GM23338 (cell line): Measurements from ENCODE around the gene ELP2. TPM values are rescaled to one million over a fixed set of nuclear protein-coding genes. Genes with fewer than 3 reads are reported as not detected.

Source experiments
- ATAC-seq: fragments of 200-7000 bp; cut with Tn5 transposase; 3 replicates; pipeline ENCODE4 v1.9.1; 2020
- DNase-seq: peaks from one replicate; pipeline ENCODE4 v3.0.0-alpha.2; 2015; ENCODE audit warnings: low spot score
- H2AFZ ChIP-seq: fragments of 200-600 bp; sonication (generic); 2 replicates; pipeline ENCODE4 v1.8.0; 2016; ENCODE audit warnings: antibody characterized with exemption, mild to moderate bottlenecking, moderate library complexity
- H3F3A ChIP-seq: fragments of 200-600 bp; sonication (generic); replicated peaks from 2 replicates; pipeline ENCODE4 v1.8.0; 2017; ENCODE audit warnings: antibody characterized with exemption, mixed run types, low read depth
- H3K27ac ChIP-seq: fragments of 200-600 bp; sonication (generic); 2 replicates; pipeline ENCODE4 v1.6.1; 2016; ENCODE audit warnings: low read depth
- H3K27me3 ChIP-seq: fragments of 200-600 bp; sonication (generic); 2 replicates; pipeline ENCODE4 v1.8.0; 2016; ENCODE audit warnings: mild to moderate bottlenecking, mixed run types, moderate library complexity; ENCODE audit not compliant: insufficient read depth
- H3K36me3 ChIP-seq: fragments of 200-600 bp; sonication (generic); 2 replicates; pipeline ENCODE4 v1.8.0; 2016; ENCODE audit warnings: mild to moderate bottlenecking; ENCODE audit not compliant: insufficient read depth
- H3K4me1 ChIP-seq: fragments of 200-600 bp; sonication (generic); 2 replicates; pipeline ENCODE4 v1.8.0; 2016; ENCODE audit warnings: mild to moderate bottlenecking, moderate library complexity; ENCODE audit not compliant: insufficient read depth
- H3K4me2 ChIP-seq: fragments of 200-600 bp; sonication (generic); 2 replicates; pipeline ENCODE4 v1.7.1; 2017; ENCODE audit warnings: mixed run types
- H3K4me3 ChIP-seq: fragments of 200-600 bp; sonication (generic); 2 replicates; pipeline ENCODE4 v1.6.1; 2016; ENCODE audit warnings: mixed run types
- H3K79me2 ChIP-seq: fragments of 200-600 bp; sonication (generic); replicated peaks from 2 replicates; pipeline ENCODE4 v1.8.0; 2017; ENCODE audit warnings: mild to moderate bottlenecking; ENCODE audit not compliant: insufficient read depth
- H3K9me2 ChIP-seq: fragments of 200-600 bp; sonication (generic); 2 replicates; pipeline ENCODE4 v1.8.0; 2017; ENCODE audit not compliant: insufficient read depth
- H4K20me1 ChIP-seq: fragments of 200-600 bp; sonication (generic); replicated peaks from 2 replicates; pipeline ENCODE4 v1.8.0; 2017; ENCODE audit warnings: mild to moderate bottlenecking; ENCODE audit not compliant: insufficient read depth
- H3K27ac Mint-ChIP-seq: 2 replicates; pipeline ENCODE4 v1.8.0; 2020; ENCODE audit warnings: inconsistent platforms, mild to moderate bottlenecking, moderate library complexity, mixed read lengths
- H3K27me3 Mint-ChIP-seq: 3 replicates; pipeline ENCODE4 v1.8.0; 2022; ENCODE audit warnings: low read depth, mild to moderate bottlenecking, moderate library complexity, mixed read lengths, inconsistent platforms; ENCODE audit not compliant: insufficient read depth, poor library complexity
- H3K36me3 Mint-ChIP-seq: 3 replicates; pipeline ENCODE4 v1.8.0; 2021; ENCODE audit warnings: low read depth, mild to moderate bottlenecking, inconsistent platforms, moderate library complexity, mixed read lengths
- H3K4me1 Mint-ChIP-seq: 3 replicates; pipeline ENCODE4 v1.8.0; 2020; ENCODE audit warnings: mild to moderate bottlenecking, inconsistent platforms, mixed read lengths
- H3K4me3 Mint-ChIP-seq: 3 replicates; pipeline ENCODE4 v1.8.0; 2021; ENCODE audit warnings: moderate library complexity, mild to moderate bottlenecking, inconsistent platforms, mixed read lengths
- H3K9me3 Mint-ChIP-seq: 3 replicates; pipeline ENCODE4 v1.8.0; 2020; ENCODE audit warnings: moderate library complexity, mild to moderate bottlenecking, inconsistent platforms, mixed read lengths
- CREB1 ChIP-seq: fragments of 250-450 bp; sonication (Bioruptor Pico); IDR thresholded peaks from 2 replicates; pipeline ENCODE4 v1.5.0; 2020; ENCODE audit warnings: low read depth, mild to moderate bottlenecking, moderate library complexity
- EZH2 ChIP-seq: fragments of 200-600 bp; sonication (generic); IDR thresholded peaks from one replicate; pipeline ENCODE4 v1.8.0; 2017; ENCODE audit warnings: antibody characterized with exemption, mild to moderate bottlenecking, low read depth; ENCODE audit not compliant: unreplicated experiment
- NANOG ChIP-seq: IDR thresholded peaks from 2 replicates; pipeline ENCODE4 v1.6.1; 2016; ENCODE audit warnings: antibody characterized with exemption, borderline replicate concordance
- POLR2AphosphoS5 ChIP-seq: IDR thresholded peaks from 2 replicates; pipeline ENCODE4 v1.6.1; 2016; ENCODE audit warnings: antibody characterized with exemption, low read depth
- STAT1 ChIP-seq: IDR thresholded peaks from one replicate; pipeline ENCODE4 v1.6.1; 2016; ENCODE audit warnings: antibody characterized with exemption; ENCODE audit not compliant: unreplicated experiment
- ZNF331 ChIP-seq: fragments of 250-450 bp; sonication (Bioruptor Pico); IDR thresholded peaks from 2 replicates; pipeline ENCODE4 v1.5.0; 2020; ENCODE audit warnings: low read depth, mild to moderate bottlenecking, moderate library complexity
- polyA plus RNA-seq: library from polyadenylated mRNA; unstranded; fragments of >200 nt; fragmentation: Nextera tagmentation; extraction: Ambion mirVana; gene quantifications from 2 replicates; pipeline ENCODE4 v1.2.1, GENCODE V29; 2016
- total RNA-seq: library from RNA; depleted of rRNA; stranded (reverse); fragments of >200 nt; shearing (Covaris generic); gene quantifications from 2 replicates; pipeline ENCODE4 v1.2.3, GENCODE V29; 2014
- TF ChIP-seq, protein P1 (sequence below): fragments of 250-450 bp; sonication (Bioruptor Pico); IDR thresholded peaks from 2 replicates; pipeline ENCODE4 v1.5.0; 2020; ENCODE audit warnings: mild to moderate bottlenecking, moderate library complexity
- TF ChIP-seq, protein P2 (sequence below), 2 experiments: fragments of 200-600 bp in 1 of 2; sonication (generic) in 1 of 2; conservative IDR thresholded peaks; 2 replicates each; pipeline versions ENCODE4 v1.5.1 to v1.6.1; 2016 to 2017; ENCODE audit warnings: antibody characterized with exemption in 2 of 2, low read depth in 2 of 2, mild to moderate bottlenecking in 2 of 2, moderate library complexity in 1 of 2
- TF ChIP-seq, protein P3 (sequence below): IDR thresholded peaks from 2 replicates; pipeline ENCODE4 v1.6.1; 2016; ENCODE audit warnings: antibody characterized with exemption

The ELP2 gene
- total and polyA plus RNA-seq, 2 experiments from 2014 or later, result 119 to 135 TPM

- TF ChIP-seq, protein P1, sequence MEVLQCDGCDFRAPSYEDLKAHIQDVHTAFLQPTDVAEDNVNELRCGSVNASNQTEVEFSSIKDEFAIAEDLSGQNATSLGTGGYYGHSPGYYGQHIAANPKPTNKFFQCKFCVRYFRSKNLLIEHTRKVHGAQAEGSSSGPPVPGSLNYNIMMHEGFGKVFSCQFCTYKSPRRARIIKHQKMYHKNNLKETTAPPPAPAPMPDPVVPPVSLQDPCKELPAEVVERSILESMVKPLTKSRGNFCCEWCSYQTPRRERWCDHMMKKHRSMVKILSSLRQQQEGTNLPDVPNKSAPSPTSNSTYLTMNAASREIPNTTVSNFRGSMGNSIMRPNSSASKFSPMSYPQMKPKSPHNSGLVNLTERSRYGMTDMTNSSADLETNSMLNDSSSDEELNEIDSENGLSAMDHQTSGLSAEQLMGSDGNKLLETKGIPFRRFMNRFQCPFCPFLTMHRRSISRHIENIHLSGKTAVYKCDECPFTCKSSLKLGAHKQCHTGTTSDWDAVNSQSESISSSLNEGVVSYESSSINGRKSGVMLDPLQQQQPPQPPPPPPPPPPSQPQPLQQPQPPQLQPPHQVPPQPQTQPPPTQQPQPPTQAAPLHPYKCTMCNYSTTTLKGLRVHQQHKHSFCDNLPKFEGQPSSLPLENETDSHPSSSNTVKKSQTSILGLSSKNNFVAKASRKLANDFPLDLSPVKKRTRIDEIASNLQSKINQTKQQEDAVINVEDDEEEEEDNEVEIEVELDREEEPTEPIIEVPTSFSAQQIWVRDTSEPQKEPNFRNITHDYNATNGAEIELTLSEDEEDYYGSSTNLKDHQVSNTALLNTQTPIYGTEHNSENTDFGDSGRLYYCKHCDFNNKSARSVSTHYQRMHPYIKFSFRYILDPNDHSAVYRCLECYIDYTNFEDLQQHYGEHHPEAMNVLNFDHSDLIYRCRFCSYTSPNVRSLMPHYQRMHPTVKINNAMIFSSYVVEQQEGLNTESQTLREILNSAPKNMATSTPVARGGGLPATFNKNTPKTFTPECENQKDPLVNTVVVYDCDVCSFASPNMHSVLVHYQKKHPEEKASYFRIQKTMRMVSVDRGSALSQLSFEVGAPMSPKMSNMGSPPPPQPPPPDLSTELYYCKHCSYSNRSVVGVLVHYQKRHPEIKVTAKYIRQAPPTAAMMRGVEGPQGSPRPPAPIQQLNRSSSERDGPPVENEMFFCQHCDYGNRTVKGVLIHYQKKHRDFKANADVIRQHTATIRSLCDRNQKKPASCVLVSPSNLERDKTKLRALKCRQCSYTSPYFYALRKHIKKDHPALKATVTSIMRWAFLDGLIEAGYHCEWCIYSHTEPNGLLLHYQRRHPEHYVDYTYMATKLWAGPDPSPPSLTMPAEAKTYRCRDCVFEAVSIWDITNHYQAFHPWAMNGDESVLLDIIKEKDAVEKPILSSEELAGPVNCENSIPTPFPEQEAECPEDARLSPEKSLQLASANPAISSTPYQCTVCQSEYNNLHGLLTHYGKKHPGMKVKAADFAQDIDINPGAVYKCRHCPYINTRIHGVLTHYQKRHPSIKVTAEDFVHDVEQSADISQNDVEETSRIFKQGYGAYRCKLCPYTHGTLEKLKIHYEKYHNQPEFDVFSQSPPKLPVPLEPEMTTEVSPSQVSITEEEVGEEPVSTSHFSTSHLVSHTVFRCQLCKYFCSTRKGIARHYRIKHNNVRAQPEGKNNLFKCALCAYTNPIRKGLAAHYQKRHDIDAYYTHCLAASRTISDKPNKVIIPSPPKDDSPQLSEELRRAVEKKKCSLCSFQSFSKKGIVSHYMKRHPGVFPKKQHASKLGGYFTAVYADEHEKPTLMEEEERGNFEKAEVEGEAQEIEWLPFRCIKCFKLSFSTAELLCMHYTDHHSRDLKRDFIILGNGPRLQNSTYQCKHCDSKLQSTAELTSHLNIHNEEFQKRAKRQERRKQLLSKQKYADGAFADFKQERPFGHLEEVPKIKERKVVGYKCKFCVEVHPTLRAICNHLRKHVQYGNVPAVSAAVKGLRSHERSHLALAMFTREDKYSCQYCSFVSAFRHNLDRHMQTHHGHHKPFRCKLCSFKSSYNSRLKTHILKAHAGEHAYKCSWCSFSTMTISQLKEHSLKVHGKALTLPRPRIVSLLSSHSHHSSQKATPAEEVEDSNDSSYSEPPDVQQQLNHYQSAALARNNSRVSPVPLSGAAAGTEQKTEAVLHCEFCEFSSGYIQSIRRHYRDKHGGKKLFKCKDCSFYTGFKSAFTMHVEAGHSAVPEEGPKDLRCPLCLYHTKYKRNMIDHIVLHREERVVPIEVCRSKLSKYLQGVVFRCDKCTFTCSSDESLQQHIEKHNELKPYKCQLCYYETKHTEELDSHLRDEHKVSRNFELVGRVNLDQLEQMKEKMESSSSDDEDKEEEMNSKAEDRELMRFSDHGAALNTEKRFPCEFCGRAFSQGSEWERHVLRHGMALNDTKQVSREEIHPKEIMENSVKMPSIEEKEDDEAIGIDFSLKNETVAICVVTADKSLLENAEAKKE, result no peak
These were observed 22.2 kb upstream of the ELP2 start (continued) for GRCh38 chr18:36107477-36107876.

- Histone ChIP-seq H3K36me3 (peaks cover 17% of the 10 kb centered on the region; the same call in 1 of the 2 replicates), H3K4me3 (no peak overlapping the region), H3K27ac (no peak overlapping the region), H4K20me1 (no peaks in the 10 kb centered on the region), H3K79me2 (no peaks in the 10 kb centered on the region), H3K4me2 (no peak overlapping the region), H3K4me1 (no peaks in the 10 kb centered on the region), H3K9me2 (no peaks in the 10 kb centered on the region), H3K27me3 (no peaks in the 10 kb centered on the region), H2AFZ (no peak overlapping the region), H3F3A (no peaks in the 10 kb centered on the region)
- no peak overlapping the region for H3K27ac Mint-ChIP-seq
- peaks cover 32% of the 10 kb centered on the region for H3K36me3 Mint-ChIP-seq
- no peaks in the 10 kb centered on the region for H3K4me1 Mint-ChIP-seq
- peaks cover 5% of the 10 kb centered on the region; the same call in 2 of the 3 replicates for H3K9me3 Mint-ChIP-seq
- no peak overlapping the region for H3K4me3 Mint-ChIP-seq
- DNase-seq (no peak), ATAC-seq (no peak)
- no peaks in the 10 kb centered on the region for H3K27me3 Mint-ChIP-seq
- TF ChIP-seq CREB1 (no peak), POLR2AphosphoS5 (no peak), ZNF331 (CRISPR knock-in tag) (no peak), NANOG (no peak), STAT1 (no peak), EZH2 (no peak)
- TF ChIP-seq, protein P2, sequence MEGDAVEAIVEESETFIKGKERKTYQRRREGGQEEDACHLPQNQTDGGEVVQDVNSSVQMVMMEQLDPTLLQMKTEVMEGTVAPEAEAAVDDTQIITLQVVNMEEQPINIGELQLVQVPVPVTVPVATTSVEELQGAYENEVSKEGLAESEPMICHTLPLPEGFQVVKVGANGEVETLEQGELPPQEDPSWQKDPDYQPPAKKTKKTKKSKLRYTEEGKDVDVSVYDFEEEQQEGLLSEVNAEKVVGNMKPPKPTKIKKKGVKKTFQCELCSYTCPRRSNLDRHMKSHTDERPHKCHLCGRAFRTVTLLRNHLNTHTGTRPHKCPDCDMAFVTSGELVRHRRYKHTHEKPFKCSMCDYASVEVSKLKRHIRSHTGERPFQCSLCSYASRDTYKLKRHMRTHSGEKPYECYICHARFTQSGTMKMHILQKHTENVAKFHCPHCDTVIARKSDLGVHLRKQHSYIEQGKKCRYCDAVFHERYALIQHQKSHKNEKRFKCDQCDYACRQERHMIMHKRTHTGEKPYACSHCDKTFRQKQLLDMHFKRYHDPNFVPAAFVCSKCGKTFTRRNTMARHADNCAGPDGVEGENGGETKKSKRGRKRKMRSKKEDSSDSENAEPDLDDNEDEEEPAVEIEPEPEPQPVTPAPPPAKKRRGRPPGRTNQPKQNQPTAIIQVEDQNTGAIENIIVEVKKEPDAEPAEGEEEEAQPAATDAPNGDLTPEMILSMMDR (conservative IDR thresholded peaks at IDR 0.05; ENCODE audit: low read depth in 2 of 2), result no peak
- TF ChIP-seq, protein P3, sequence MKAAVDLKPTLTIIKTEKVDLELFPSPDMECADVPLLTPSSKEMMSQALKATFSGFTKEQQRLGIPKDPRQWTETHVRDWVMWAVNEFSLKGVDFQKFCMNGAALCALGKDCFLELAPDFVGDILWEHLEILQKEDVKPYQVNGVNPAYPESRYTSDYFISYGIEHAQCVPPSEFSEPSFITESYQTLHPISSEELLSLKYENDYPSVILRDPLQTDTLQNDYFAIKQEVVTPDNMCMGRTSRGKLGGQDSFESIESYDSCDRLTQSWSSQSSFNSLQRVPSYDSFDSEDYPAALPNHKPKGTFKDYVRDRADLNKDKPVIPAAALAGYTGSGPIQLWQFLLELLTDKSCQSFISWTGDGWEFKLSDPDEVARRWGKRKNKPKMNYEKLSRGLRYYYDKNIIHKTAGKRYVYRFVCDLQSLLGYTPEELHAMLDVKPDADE, result no peak
These were observed 21.5 kb upstream of the ELP2 start for GRCh38 chr18:36108196-36108595.
